WTC11 (cell line): ENCODE measurements around the gene EPO. TPM values are rescaled to one million over a fixed set of nuclear protein-coding genes. Genes with fewer than 3 reads are reported as not detected.

Experiments
- ATAC-seq: fragments of 200-7000 bp; cut with Tn5 transposase; 2 replicates; pipeline ENCODE4 v1.10.0; 2021; ENCODE audit warnings: mild to moderate bottlenecking, moderate library complexity
- CTCF ChIA-PET: fragments of 300-600 bp; sonication (Branson Sonifier 250); formaldehyde crosslinking; loops from one replicate; lab custom pipeline; 2021; ENCODE audit warnings: antibody characterized with exemption; lab: Charles Lee
- POLR2A ChIA-PET: fragments of 350-600 bp; sonication (Branson Sonifier 250); formaldehyde crosslinking; loops from one replicate; lab custom pipeline; 2021; ENCODE audit warnings: antibody characterized with exemption; lab: Charles Lee
- DNase-seq: peaks from one replicate; pipeline ENCODE4 v3.0.0; 2021; ENCODE audit warnings: low spot score
- H3K27ac Mint-ChIP-seq: 2 replicates; pipeline ENCODE4 v1.8.0; 2021; ENCODE audit warnings: mixed read lengths
- H3K27me3 Mint-ChIP-seq: 2 replicates; pipeline ENCODE4 v1.8.0; 2021; ENCODE audit warnings: low read depth, mild to moderate bottlenecking, moderate library complexity, mixed read lengths
- H3K36me3 Mint-ChIP-seq: 2 replicates; pipeline ENCODE4 v1.8.0; 2021; ENCODE audit warnings: mixed read lengths
- H3K4me1 Mint-ChIP-seq: 2 replicates; pipeline ENCODE4 v1.8.0; 2022; ENCODE audit warnings: mixed read lengths
- H3K4me3 Mint-ChIP-seq: 2 replicates; pipeline ENCODE4 v1.8.0; 2021; ENCODE audit warnings: mild to moderate bottlenecking, moderate library complexity, mixed read lengths
- H3K9me3 Mint-ChIP-seq: 2 replicates; pipeline ENCODE4 v1.8.0; 2021; ENCODE audit warnings: mixed read lengths
- ARID4B ChIP-seq: sonication (generic); formaldehyde crosslinking; IDR thresholded peaks from 2 replicates; pipeline ENCODE4 v1.8.0; 2023; ENCODE audit warnings: missing genetic modification reagents, mild to moderate bottlenecking, borderline replicate concordance
- ATF1 ChIP-seq: sonication (generic); formaldehyde crosslinking; IDR thresholded peaks from 2 replicates; pipeline ENCODE4 v1.8.1; 2023; ENCODE audit warnings: mild to moderate bottlenecking, moderate library complexity, missing genetic modification reagents
- ATF3 ChIP-seq: sonication (generic); formaldehyde crosslinking; conservative IDR thresholded peaks from 2 replicates; pipeline ENCODE4 v1.8.1; 2022; ENCODE audit warnings: mild to moderate bottlenecking, missing genetic modification reagents
- ATF6 ChIP-seq: sonication (generic); formaldehyde crosslinking; IDR thresholded peaks from 2 replicates; pipeline ENCODE4 v1.8.1; 2023; ENCODE audit warnings: mild to moderate bottlenecking, missing genetic modification reagents
- CREB1 ChIP-seq: sonication (generic); formaldehyde crosslinking; IDR thresholded peaks from 2 replicates; pipeline ENCODE4 v1.8.0; 2023; ENCODE audit warnings: mild to moderate bottlenecking, missing genetic modification reagents
- CREM ChIP-seq: sonication (generic); formaldehyde crosslinking; IDR thresholded peaks from 2 replicates; pipeline ENCODE4 v1.8.1; 2022; ENCODE audit warnings: mild to moderate bottlenecking, missing genetic modification reagents, moderate library complexity
- E2F1 ChIP-seq: sonication (generic); formaldehyde crosslinking; IDR thresholded peaks from 2 replicates; pipeline ENCODE4 v1.8.0; 2022; ENCODE audit warnings: mild to moderate bottlenecking, missing genetic modification reagents
- IRF1 ChIP-seq: sonication (generic); formaldehyde crosslinking; IDR thresholded peaks from 2 replicates; pipeline ENCODE4 v1.8.0; 2023; ENCODE audit warnings: missing genetic modification reagents
- NR1H2 ChIP-seq: sonication (generic); formaldehyde crosslinking; IDR thresholded peaks from 2 replicates; pipeline ENCODE4 v1.9.0; 2021; ENCODE audit warnings: mild to moderate bottlenecking, moderate library complexity, missing genetic modification reagents
- PREB ChIP-seq: sonication (generic); formaldehyde crosslinking; IDR thresholded peaks from 2 replicates; pipeline ENCODE4 v1.8.1; 2022; ENCODE audit warnings: mild to moderate bottlenecking, missing genetic modification reagents, moderate library complexity, borderline replicate concordance
- SP1 ChIP-seq: sonication (generic); formaldehyde crosslinking; conservative IDR thresholded peaks from 2 replicates; pipeline ENCODE4 v1.8.1; 2022; ENCODE audit warnings: missing genetic modification reagents
- TP53 ChIP-seq: sonication (generic); formaldehyde crosslinking; IDR thresholded peaks from 2 replicates; pipeline ENCODE4 v1.8.1; 2023; ENCODE audit warnings: mild to moderate bottlenecking, missing genetic modification reagents
- ZBTB43 ChIP-seq: sonication (generic); formaldehyde crosslinking; IDR thresholded peaks from 2 replicates; pipeline ENCODE4 v1.8.1; 2023; ENCODE audit warnings: mild to moderate bottlenecking, missing genetic modification reagents
- ZNF219 ChIP-seq: sonication (generic); formaldehyde crosslinking; IDR thresholded peaks from 2 replicates; pipeline ENCODE4 v1.8.0; 2023; ENCODE audit warnings: missing genetic modification reagents, mild to moderate bottlenecking, borderline replicate concordance
- ZNF317 ChIP-seq: sonication (generic); formaldehyde crosslinking; IDR thresholded peaks from 2 replicates; pipeline ENCODE4 v1.8.1; 2023; ENCODE audit warnings: low read depth, mild to moderate bottlenecking, moderate library complexity, missing genetic modification reagents, borderline replicate concordance
- ZNF396 ChIP-seq: fragments of 250-450 bp; sonication (Bioruptor Pico); IDR thresholded peaks from 2 replicates; pipeline ENCODE4 v1.8.0; 2021; ENCODE audit warnings: mild to moderate bottlenecking, moderate library complexity, borderline replicate concordance
- total RNA-seq: library from RNA; stranded (reverse); gene quantifications from 3 replicates; pipeline ENCODE4 v1.2.3, GENCODE V29; 2021

Gene EPO
- total RNA-seq, 1 experiment from 2014 or later, result 0.63 TPM

- TF ChIP-seq IRF1 (no peak), PREB (CRISPR knock-in tag) (no peak), ATF6 (CRISPR knock-in tag) (no peak)
- TF ChIP-seq, all 79 proteins: peak for 0
These were observed 19.7 kb downstream of the EPO start (continued) for GRCh38 chr7:100739934-100740333.

- no peak overlapping the region for H3K4me3 Mint-ChIP-seq
- ChIA-PET POLR2A (interaction anchor here (0.7 kb wide), 1 partner anchor 668 kb away, joined by 4 read pairs; no protein-coding TSS in a partner anchor), CTCF (interaction anchor here (0.7 to 2.0 kb wide), 2 partner anchors 39 to 340 kb away, joined by 3 to 9 read pairs; partner anchors contain the start of gene POP7)
- peaks cover 20% of the 10 kb centered on the region for H3K27me3 Mint-ChIP-seq
- no peak for ATAC-seq
- no peaks in the 10 kb centered on the region for H3K4me1 Mint-ChIP-seq
- H3K27ac Mint-ChIP-seq, result no peak overlapping the region
- peaks cover 15% of the 10 kb centered on the region for H3K36me3 Mint-ChIP-seq
- DNase-seq, result no peak
- no peak for TF ChIP-seq ZNF396 (CRISPR knock-in tag)
- TF ChIP-seq SP1, result no peak
- TF ChIP-seq IRF1, result no peak
- TF ChIP-seq NR1H2 (CRISPR knock-in tag), result no peak
- TF ChIP-seq ZNF219 (CRISPR knock-in tag), result no peak
- no peak for TF ChIP-seq ZBTB43 (CRISPR knock-in tag)
- TF ChIP-seq ZNF317 (CRISPR knock-in tag), result no peak
- no peak for TF ChIP-seq E2F1 (CRISPR knock-in tag)
- no peak for TF ChIP-seq ATF3
- no peak for TF ChIP-seq TP53 (CRISPR knock-in tag)
- no peak for TF ChIP-seq CREB1 (CRISPR knock-in tag)
- TF ChIP-seq CREM (CRISPR knock-in tag), result no peak
- TF ChIP-seq ATF1, result no peak
- no peak for TF ChIP-seq ARID4B
- peaks cover 20% of the 10 kb centered on the region for H3K9me3 Mint-ChIP-seq
These were observed 24.3 kb downstream of the EPO start for GRCh38 chr7:100744605-100745004.
